HG03378 (cell line): Measurements from ENCODE around the gene DHX35.

Experiments used
- ATAC-seq: cut with Tn5 transposase; IDR thresholded peaks from one replicate; pipeline ENCODE4 v1.9.1; 2021; ENCODE audit warnings: mild to moderate bottlenecking, moderate library complexity; ENCODE audit not compliant: unreplicated experiment

DHX35 gene

GRCh38 chr20:39050555-39050902 is 88.4 kb downstream of the DHX35 start:
- no peak for ATAC-seq

GRCh38 chr20:39052676-39053075 is 90.5 kb downstream of the DHX35 start:
- no peak for ATAC-seq

DNA sequence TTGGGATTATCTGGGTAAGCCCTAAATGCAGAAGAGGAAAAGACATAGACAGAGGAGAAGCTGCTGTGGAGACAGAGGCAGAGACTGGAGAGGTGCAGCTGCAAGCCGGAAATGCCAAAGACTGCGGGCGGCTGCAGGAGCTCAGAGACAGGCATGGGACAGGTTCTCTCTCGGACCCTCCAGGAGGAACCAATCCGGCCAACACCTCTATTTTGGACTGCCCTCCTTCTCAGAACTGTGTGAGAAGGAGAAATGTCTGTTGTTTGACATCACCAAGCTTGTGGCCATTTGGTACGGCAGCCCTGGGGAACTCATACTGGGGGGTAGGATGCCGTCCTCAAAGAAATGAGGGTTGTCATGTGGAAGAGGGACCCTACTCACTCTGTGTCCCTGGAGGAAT is 95.0 kb downstream of the DHX35 start:
- ATAC-seq: no peak

DNA sequence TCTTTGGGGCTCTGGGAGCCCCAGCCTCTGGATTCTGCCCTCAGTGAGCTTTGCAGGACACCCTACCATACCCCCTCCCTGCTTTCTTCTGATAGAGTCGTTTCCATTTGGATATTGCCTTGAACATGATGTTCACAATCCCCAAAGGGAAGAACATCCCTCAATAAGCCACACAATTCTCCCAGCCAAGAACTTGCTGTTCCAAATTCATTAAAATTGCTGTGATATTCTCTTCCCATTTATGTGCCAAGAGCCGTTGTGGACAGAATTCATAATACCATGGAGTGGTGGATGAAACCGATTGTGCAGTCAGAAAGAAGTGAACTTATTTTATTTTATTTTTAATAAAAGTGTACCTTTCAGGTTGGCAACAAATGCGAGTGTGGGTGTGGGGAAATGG is 95.8 kb downstream of the DHX35 start:
- no peak for ATAC-seq

DNA sequence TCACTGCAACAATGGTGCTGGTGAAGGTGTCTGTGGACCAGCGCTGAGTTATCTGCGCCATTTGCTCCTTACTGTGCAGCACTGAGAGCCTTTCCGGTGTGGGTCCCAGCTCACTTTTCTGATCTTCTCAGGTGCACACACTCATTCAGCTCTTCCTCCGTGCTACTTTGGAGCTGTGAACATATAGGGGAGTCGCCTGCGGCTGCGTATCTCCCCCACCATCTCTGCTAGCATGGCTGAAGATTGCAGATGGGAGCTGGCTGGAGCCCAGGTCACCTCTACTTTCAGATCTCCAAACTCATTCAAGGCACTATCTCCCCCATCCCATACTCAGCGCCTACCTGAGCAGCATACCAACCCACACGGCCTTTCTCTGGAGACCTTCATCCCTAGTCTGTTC is 96.9 kb downstream of the DHX35 start:
- ATAC-seq: no peak

GRCh38 chr20:39066471-39067242 is 104.5 kb downstream of the DHX35 start:
- no peak for ATAC-seq

DNA sequence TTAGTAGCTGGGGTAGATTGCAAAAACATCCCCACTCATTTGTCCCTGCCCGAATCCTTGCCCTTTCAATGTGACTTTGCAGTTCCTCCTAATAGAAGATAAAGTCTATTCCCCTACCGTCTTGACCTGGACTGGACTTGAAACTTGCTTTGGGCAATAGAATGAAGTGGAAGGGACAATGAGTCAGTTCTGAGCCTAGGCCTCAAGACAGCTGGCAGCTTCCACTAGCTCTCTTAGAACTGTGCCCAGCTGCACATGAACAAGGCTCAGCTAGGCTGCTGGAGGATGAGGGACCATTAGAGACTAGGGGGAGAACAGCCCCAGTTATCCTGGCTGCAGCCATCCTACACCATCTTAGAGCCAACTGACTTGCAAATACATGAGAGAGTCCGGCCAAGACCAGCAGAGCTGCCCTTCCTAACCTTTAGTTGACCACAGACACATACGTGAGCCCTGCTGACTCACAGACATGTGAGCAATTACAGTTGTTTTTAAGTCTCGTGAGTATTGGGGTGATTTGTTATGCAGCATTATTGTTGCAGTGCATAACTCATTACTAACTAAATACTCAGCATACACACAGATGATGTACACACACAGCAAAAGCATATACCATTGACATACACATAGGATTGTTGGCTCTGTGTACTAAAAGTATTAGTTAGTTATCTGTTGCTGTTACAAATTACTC is 105.5 kb downstream of the DHX35 start:
- no peak for ATAC-seq

GRCh38 chr20:39069976-39070375 is 107.8 kb downstream of the DHX35 start:
- no peak for ATAC-seq

DNA sequence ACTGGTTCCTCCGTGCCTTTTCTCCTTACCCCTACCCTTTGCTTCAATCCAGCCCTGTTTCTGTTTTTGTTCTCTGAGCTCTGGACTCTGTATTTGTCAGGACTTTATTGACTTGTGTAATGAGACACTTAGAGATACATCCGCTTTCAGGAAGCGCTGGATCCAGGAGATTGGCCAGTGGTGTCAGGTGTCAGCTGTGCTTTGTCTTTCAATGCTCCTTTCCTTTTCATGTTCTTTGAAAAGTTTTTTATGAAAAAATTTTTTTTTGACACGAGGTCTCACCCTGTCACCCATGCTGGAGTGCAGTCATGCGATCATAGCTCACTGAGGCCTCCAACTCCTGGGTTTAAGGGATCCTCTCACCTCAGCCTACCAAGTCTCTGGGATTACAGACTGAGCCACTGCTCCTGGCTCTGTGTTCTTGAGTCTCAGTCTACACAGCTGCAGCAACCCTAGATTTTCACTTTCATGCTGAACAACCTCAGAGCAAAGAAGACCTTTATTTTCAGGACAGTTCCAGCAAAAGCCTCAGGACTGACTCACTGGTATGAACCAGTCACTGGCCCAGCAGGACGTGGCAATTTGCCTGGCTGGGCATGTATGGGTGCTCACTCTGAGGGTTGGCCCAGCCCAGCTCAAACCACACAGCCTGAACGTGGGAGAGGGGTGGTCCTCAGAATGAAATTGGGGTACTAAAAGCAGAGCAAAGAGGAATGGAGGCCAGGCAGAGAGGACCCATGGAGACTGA is 108.5 kb downstream of the DHX35 start:
- no peak for ATAC-seq

GRCh38 chr20:39072132-39072531 is 110.0 kb downstream of the DHX35 start:
- no peak for ATAC-seq

- no peak for ATAC-seq
Measured at GRCh38 chr20:39072653-39073052, 110.5 kb downstream of the DHX35 start.

DNA sequence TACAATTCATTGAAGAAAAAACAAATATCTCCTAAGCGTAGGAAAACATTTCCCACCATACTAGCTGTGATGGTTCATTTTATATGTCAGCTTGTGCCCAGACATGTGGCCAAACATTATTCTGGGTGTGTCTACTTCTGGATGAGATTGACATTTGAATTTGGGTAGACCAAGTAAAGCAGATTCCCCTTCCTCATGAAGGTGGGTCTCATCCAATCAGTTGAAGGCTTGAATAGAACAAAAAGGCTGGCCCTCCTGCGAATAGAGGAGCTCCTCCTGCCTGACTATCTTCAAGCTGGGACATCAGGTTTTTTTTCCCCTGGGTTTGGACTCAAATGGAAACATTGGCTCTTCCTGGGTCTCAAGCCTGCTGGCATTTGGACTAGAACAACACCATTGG is 113.6 kb downstream of the DHX35 start:
- no peak for ATAC-seq

DNA sequence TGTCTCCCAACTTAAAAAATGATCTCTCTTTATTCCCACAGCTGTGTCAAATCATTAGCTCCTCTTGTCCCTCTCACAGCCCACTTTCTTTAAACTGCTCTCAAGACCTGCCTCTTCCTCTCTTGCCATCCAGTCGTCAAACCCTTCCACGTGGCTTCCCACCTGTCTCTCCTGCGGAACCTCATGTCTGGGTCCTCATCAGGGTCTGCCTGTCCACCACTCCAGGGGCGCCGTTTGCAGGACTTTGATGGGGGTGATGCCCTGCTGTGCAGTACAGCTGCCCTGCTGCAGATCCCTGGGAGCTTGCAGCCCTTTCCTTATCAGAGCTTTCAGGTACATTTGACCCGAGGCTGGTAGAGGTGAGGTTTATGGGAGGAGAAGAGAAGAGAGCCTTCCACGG is 114.8 kb downstream of the DHX35 start:
- no peak for ATAC-seq

GRCh38 chr20:39080326-39080725 is 118.2 kb downstream of the DHX35 start:
- ATAC-seq: no peak

DNA sequence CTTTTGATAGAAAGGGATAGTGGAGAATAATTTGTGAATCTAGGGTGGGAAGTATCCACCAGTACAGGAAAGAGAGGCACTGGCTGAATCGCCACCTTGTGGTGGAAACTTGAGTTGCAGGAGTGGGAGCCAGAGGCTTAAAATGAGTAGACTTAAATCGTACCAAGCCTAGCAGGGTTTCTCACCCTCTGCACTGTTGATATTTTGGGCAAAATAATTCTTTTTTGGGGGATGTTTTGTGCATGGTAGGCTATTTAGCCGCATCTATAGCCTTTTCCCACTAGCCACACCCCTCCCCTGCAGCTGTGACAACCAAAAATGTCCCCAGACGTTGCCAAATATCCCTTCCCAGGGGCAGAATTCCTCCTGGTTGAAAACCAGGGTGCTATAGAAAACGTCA is 119.1 kb downstream of the DHX35 start:
- ATAC-seq: peak; percentile 78

GRCh38 chr20:39082622-39083398 is 120.7 kb downstream of the DHX35 start:
- ATAC-seq: no peak

GRCh38 chr20:39083761-39084160 is 121.6 kb downstream of the DHX35 start:
- no peak for ATAC-seq

- ATAC-seq: no peak
Measured at GRCh38 chr20:39089029-39089428, 126.9 kb downstream of the DHX35 start.
